ENCODE data around the gene CDK13.

The CDK13 gene

DNA sequence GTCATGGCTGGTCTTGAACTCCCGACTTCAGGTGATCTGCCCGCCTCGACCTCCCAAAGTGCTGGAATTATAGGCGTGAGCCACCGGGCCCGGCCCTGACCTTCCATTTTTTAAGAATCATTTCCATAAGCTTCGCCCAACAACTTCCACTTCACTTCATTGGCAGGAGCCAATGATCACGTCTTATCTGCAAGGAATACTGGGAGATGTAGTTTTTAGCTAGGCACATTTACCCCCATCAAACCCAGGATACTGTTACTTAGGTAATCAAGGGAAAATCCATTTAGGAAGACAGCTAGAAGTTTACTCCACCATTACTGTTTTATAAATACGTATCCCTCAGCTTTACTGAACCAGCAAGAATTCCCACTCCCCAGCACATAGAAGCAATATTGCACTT, 3.4 kb upstream of the CDK13 start:
- in situ Hi-C loops (cut with HindIII; ENCODE audit: low pct_ligation_motif_present, low pct_unique_long_range_greater_than_20kb, low sequenced_read_pairs) = no loop called here
- no peak for DNase-seq

DNA sequence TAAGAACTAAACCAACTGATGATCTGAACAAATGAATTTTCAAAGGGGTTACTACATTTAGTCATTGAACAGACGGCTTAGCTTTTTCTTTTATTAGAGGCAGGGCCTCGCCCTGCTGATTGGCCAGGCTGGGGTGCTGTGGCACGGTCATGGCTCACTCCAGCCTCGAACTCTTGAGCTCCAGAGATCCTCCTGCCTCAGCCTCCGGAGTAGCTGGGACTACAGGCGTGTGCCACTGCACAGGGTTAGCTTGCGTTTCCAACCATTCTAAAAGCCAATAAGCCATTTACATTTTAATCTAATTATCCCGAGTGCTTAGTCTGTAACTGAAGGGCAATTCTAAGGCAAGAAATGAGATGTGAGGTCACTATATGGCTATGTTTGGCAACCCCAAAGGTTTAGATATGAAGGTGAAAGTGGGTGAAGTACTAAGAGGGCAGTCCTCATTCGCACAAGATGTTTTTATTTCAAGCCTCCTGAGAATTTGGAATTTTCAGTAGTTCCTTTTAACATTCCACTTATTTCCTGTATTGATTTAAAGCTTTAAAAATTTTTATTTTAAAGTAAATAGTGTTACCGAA, 1.6 kb upstream of the CDK13 start:
- in situ Hi-C loops (cut with HindIII; ENCODE audit: low pct_ligation_motif_present, low pct_unique_long_range_greater_than_20kb, low sequenced_read_pairs) = no loop called here
- DNase-seq = no peak

DNA sequence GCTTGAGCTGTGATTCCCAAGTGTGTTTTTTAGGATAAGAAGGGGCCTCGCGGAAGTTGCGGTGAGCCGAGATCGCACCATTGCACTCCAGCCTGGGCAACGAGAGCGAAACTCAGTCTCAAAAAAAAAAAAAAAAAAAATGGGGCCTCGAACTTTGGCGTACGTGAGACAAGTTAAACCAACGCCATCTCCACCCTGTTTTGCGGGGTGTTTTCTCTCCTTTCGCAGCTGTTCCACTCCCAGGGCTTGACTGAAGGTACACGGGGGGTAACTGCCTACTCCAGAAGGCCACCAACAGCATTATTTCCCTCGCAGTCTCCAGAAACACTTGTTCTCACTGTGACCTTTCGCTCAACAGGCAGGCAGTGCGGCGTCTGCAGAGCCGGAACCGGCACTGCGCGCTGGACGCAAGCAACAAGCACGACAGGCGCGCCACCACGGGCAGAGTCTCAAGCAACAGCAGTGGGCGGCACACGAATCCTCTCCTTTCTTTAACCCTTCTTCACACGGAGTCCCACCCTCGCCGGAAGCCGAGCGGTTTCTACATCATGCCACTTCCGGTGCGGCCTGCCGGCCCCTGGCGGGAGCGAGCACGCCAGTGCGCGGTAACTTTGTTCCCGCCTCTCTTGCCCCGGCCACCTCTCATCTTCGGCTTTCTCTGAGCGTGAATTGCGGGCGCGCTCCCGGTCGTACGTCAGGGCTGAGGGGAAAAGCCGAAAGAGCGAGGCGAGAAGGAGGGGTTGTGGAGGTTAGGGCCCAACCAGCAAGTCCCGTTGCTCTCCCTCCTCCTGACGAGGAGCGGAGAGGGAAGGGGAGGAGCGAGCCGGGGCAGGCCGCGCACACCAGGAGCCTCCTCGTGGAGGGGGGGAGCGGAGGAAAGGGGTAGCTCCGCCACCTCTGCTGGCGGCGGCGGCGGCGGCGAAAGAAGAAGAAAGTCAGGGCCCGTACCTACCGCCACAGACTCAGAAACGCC, 814 bp upstream of the CDK13 start:
- in situ Hi-C loops (cut with HindIII; ENCODE audit: low pct_ligation_motif_present, low pct_unique_long_range_greater_than_20kb, low sequenced_read_pairs) = no loop called here
- peak; percentile 100 for DNase-seq

DNA sequence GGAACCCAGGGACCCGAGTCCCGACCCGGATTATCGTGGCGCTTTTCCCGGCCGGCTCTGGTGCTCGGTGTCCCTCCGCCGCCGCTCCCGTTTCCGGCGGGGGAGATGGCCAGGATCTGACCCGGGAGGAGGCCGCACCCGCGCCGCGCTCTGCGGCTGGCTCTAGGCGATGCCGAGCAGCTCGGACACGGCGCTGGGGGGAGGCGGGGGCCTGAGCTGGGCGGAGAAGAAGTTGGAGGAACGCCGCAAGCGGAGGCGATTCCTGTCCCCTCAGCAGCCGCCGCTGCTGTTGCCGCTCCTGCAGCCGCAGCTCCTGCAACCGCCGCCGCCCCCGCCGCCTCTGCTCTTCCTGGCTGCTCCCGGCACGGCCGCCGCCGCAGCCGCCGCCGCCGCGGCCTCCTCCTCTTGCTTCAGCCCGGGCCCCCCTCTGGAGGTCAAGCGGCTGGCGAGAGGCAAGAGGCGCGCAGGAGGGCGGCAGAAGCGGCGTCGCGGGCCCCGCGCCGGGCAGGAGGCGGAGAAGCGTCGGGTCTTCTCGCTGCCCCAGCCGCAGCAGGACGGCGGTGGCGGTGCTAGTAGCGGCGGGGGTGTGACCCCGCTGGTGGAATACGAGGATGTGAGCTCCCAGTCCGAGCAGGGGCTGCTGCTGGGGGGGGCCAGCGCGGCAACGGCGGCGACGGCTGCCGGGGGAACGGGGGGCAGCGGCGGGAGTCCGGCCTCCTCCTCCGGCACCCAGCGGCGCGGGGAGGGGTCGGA, 593 bp downstream of the CDK13 start:
- in situ Hi-C loops (cut with HindIII; ENCODE audit: low pct_ligation_motif_present, low pct_unique_long_range_greater_than_20kb, low sequenced_read_pairs) = no loop called here
- DNase-seq = peak; percentile 54

DNA sequence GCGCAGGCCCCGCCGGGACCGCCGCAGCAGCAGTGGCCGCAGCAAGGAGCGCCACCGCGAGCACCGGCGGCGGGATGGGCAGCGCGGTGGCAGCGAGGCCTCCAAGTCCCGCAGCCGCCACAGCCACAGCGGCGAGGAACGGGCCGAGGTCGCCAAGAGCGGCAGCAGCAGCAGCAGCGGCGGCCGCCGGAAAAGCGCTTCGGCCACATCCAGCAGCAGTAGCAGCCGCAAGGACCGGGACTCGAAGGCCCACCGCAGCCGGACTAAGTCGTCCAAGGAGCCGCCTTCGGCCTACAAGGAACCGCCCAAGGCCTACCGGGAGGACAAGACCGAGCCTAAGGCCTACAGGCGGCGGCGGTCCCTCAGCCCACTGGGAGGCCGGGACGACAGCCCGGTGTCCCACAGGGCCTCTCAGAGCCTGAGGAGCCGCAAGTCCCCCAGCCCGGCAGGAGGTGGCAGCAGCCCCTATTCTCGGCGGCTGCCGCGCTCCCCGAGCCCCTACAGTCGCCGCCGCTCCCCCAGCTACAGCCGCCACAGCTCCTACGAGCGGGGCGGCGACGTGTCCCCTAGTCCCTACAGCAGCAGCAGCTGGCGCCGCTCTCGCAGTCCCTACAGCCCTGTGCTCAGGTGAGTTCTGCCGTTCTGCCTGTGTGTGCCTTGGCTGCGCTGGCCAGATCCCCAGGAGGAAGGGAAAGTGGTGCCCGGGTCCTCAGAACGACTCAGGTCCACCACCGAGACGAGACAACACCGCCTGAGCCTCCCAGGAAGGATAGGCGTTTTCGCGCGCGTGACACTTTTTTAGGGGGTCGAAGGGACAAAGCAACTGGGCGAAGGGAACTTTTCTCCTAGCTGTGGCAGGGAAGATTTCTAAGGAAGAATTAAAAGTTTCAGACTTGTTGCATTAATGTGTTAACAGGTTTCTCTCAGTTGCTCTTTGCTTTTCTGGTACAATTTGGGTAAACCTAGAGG, 1.5 kb downstream of the CDK13 start:
- in situ Hi-C loops (cut with HindIII; ENCODE audit: low pct_ligation_motif_present, low pct_unique_long_range_greater_than_20kb, low sequenced_read_pairs) = no loop called here
- DNase-seq = peak; percentile 72

DNA sequence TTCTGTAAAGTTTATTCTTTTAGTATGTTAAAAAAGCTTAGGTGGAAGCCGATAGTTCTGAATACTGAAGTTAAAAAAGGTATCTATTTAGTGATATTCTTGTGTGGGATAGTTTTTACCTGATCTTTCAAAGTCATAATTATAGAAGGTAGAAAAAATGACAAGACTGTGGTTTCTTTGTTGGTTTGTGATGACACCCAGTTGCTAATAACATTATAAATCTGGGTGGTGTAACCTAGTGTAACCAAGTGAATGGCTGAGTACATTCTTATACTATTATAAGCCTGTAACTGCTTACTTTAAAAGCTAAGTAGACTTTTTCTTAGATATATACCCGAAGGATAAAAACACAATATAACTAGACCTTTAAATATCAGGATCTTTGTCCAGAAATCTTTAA, 2.3 kb downstream of the CDK13 start:
- in situ Hi-C loops (cut with HindIII; ENCODE audit: low pct_ligation_motif_present, low pct_unique_long_range_greater_than_20kb, low sequenced_read_pairs) = no loop called here
- peak; percentile 60 for DNase-seq

DNA sequence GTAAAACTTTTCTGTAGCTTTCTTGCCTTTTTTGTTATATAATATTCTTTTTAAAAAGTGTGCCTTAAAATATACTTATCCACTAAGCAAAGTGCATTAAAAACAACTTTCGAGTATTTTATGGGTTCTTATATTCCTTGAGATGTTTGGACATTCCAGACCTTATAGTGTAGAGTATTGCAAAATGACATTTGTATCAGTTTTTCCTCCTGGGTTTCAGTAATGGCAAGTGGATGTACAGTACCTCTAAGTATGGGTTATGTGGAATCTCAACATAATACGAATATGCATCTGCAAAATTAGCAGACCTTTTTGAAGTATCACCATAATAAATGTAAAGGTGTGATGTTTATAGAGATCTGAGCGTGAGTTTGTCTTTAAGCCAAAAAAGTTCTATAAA, 2.7 kb downstream of the CDK13 start:
- in situ Hi-C loops (cut with HindIII; ENCODE audit: low pct_ligation_motif_present, low pct_unique_long_range_greater_than_20kb, low sequenced_read_pairs) = no loop called here
- no peak for DNase-seq

DNA sequence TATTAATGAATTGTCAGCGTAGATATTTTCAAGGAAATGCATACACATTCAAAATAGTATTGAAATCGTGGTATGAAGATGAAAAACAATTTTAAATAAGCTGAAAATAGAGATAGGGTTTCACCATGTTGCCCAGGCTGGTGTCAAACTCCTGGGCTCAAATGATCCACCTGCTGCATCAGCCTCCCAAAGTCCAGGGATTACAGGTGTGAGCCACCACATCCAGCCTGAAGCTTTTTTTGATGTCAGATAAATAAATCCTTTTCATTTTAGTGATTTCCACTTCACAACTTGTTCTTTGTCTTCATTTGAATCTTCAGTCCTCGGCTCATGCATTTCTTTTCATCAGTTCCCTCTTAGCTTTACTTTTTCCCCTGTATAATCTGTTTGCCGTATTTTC, 4.6 kb downstream of the CDK13 start:
- in situ Hi-C loops (cut with HindIII; ENCODE audit: low pct_ligation_motif_present, low pct_unique_long_range_greater_than_20kb, low sequenced_read_pairs) = no loop called here
- no peak for DNase-seq

DNA sequence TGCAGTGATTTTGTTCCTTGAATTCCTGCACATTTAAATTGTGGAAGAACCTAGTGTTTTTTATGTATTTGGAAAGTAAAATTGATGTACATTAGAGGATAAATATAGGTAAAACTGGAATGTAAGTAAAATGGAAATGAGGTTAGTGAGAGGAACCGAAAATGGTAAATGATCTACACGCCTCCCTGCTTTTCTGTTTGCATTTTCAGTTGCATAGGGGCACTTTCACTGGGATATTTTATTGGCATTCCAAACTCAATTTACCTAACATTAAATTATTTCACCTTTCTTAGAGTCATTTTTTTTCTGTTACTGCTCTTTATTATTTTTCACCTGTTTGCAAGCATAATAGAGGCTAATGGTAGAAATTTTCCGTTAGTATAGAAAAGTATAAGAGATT, 8.0 kb downstream of the CDK13 start:
- in situ Hi-C loops (cut with HindIII; ENCODE audit: low pct_ligation_motif_present, low pct_unique_long_range_greater_than_20kb, low sequenced_read_pairs) = no loop called here
- DNase-seq = no peak

DNA sequence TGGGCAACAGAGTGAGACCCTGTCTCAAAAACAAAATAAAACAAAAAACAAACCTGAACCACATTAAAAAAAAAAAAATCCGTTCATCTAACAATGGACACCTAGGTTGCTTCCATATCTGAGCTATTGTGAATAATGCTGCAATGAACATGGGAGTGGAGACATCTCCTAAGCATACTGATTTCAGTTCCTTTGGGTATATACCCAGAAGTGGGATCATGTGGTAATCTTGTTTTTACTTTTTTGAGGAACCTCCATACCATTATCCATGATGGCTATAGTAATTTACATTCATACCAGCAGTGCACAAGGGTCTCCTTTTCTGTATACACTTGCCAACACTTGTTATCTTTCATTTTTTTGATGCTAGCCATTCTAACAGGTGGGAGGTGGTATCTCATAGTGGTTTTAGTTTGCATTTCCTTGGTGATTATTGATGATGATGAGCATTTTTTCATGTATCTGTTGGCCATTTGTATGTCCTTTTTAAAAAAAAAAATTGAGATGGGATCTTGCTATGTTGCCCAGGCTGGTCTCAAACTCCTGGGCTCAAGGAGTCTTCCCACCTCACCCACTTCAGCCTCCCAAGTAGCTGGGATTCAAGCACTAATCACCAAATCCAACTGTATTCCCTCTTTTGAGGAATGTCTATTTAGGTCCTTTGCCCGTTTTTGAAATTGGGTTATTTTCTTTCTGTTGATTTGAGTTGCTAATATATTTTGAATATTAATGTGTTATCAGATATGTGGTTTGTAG, 17.5 kb downstream of the CDK13 start:
- in situ Hi-C loops (cut with HindIII; ENCODE audit: low pct_ligation_motif_present, low pct_unique_long_range_greater_than_20kb, low sequenced_read_pairs) = no loop called here
- DNase-seq = no peak

DNA sequence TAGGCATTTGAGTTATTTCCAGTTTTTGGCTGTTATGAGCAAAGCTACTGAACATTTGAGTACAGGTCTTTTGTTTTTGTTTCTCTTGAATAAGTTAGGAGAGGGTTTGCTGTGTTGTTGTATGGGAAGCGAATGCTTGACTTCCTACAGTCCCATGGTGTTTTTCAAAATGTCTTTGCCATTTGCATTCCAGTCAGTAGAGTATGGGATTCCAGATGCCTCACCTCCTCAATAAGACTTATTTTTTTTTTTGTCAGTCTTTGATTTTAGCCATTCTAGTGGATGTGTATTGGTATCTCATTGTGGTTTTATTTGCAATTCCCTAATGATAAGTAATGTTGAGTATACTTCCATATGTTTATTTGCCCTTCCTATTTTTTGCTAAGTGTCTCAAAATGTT, 19.4 kb downstream of the CDK13 start:
- DNase-seq = no peak

DNA sequence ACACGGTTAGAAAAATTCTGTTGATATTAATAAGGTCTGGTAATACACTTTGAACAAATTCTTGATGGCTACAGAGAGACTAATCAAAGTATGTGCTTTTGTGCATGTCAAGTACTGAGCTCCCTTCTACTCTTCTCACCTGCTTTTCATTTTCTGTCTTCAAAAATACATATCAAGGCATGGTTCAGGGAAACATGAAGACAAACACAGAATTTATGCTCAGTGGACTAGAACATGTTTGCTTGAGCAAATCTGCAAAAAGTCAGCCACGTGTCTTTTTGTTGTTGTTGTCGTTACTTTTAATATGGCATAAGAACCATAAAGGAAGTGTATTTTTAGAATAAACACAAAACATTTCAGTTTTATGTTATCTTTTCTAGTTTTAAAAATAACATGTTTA, 21.9 kb downstream of the CDK13 start:
- in situ Hi-C loops (cut with HindIII; ENCODE audit: low pct_ligation_motif_present, low pct_unique_long_range_greater_than_20kb, low sequenced_read_pairs) = no loop called here
- DNase-seq = no peak

More for the DNA sequence above, 19.4 kb downstream of the CDK13 start:
- in situ Hi-C loops (cut with HindIII; ENCODE audit: low pct_ligation_motif_present, low pct_unique_long_range_greater_than_20kb, low sequenced_read_pairs) = no loop called here

DNA sequence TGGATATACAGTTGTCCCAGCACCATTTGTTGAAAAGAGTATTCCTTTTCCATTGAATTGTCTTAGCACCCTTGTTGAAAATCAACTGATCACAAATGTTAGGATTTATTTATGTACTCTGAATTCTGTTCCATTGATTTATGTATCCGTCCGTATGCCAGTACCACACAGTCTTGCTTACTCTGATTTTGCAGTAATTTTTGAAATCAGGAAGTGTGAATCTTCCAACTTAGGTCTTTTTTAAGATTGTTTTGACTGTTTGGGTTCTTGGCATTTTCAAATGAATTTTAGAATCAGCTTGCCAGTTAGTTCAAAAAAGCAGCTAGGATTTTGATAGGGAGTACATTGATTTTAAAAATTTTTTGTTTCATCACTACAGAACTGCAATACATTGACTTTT, 23.7 kb downstream of the CDK13 start:
- no peak for DNase-seq

DNA sequence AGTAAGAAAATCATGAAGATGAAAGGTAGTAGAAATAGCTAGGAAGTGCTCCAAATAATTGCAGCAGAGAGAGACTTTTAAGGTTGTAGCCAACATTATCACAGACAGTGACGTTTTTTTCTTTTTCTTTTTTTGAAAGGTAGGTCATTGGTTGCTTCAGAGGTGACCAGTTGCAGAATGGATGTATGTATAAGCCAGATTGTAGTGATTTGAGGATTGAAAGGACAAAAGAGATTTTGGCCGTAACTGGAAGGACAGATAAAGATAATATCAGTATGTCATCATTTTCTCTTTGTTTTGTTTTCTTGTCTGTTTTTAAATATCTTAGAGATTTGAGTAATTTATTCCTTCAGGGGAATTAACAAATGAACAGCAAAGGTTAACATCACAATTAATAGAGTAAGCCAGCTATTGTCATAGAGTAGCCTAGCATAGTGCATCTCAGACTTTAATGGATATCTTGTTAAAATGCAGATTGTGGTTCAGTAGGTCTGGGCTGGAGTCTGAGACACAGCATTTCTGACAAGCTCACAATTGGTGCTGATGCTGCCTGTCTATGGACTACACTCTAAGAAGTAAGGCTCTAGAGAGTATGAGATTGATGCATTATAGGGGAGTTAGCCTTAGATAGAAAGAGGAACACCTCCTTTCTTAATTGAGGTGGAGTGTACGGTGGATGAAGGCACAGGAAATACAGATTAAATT, 28.3 kb downstream of the CDK13 start:
- in situ Hi-C loops (cut with HindIII; ENCODE audit: low pct_ligation_motif_present, low pct_unique_long_range_greater_than_20kb, low sequenced_read_pairs) = no loop called here

More for the DNA sequence above, 23.7 kb downstream of the CDK13 start:
- in situ Hi-C loops (cut with HindIII; ENCODE audit: low pct_ligation_motif_present, low pct_unique_long_range_greater_than_20kb, low sequenced_read_pairs) = no loop called here

DNA sequence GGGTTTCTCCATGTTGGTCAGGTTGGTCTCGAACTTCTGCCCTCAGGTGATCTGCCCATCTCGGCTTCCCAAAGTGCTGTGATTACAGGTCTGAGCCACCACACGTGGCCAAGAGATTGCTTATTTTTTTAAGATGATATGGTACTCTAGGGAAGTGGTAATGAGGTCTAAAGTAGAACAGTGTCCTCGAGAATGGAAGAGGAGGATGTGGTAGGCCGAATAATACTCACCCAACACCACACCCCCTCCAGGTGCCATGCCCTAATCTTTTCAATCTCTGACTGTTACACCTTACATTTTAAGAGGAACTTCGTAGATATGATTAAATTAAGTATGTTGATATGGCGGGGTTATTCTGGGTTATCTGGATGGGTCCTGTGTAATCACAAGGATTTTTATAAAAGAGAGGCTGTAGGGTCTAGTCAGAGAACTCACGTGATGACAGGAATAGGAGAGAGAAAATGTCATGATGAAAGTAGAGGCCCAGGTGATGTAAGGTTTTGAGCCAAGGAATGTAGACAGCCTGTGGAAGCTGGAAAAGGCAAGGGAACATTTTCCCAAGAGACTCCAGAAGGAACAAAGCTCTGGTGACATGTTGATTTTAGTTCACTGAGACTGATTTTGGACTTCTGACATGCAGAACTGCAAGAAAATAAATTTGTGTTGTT, 29.5 kb downstream of the CDK13 start:
- DNase-seq = no peak
- in situ Hi-C loops (cut with HindIII; ENCODE audit: low pct_ligation_motif_present, low pct_unique_long_range_greater_than_20kb, low sequenced_read_pairs) = no loop called here

More for the DNA sequence above, 28.3 kb downstream of the CDK13 start:
- no peak for DNase-seq

DNA sequence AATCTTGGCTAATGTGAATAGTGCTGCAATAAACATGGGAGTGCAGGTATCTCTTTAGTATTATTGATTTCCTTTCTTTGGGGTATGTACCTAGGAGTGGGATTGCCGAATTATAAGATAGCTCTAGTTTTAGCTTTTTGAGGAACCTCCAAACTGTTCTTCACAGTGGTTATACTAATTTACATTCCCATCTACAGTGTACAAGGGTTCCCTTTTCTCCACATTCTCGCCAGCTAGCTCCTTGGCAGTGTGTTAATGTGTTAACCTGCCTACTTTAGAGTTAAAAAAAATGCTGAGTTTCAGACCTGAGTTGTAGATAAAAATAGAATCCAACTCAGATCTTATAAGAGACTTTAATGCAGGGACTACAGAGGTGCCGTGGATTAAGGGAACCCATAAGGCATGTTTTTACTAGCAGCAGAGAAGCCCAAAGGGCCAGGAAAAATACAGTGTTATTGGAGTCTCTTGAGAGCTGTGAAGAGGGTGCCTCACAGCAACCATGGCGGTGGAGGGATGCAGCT, 35.4 kb downstream of the CDK13 start:
- no peak for DNase-seq
- in situ Hi-C loops (cut with HindIII; ENCODE audit: low pct_ligation_motif_present, low pct_unique_long_range_greater_than_20kb, low sequenced_read_pairs) = no loop called here

All from ACHN (cell line).